Measurements from ENCODE around the gene SHPK.

SHPK gene

GRCh38 chr17:3627769-3628167 is 8.3 kb downstream of the SHPK start:
- DNase-seq (ENCODE audit: low read depth in 2 of 2) = no peak

- DNase-seq (ENCODE audit: low read depth in 2 of 2) = no peak
These were observed 8.9 kb downstream of the SHPK start for GRCh38 chr17:3626831-3627768.

DNA sequence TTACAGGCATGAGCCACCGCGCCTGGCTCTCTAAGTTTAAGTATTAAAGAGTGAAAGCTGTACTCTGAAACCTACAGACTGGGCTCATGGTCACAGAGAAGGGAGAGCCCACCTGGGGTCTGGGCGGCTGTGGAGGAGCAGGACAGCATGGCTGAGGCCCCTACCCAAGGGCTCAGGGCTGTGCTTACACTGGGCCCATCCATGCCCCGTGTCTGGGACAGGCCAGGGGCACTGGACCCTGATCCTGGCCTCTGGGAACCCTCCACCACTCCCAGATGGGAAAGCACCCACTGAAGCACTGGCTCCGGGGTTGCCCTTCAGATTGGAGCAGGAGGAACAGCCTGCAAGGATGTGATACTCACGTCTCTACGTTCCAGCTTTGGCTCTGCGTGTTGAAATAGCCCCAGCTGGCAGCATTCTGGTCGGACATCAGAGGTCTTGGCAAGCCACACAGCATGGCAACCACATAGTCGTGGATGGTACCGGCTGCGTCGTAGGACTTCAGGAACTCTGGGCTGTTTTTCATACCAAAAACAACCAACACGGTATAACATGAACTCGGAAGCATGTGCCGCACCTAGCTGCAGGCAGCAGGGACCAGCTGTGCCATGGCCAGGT is 13.0 kb downstream of the SHPK start:
- DNase-seq (ENCODE audit: low read depth in 2 of 2) = no peak

DNA sequence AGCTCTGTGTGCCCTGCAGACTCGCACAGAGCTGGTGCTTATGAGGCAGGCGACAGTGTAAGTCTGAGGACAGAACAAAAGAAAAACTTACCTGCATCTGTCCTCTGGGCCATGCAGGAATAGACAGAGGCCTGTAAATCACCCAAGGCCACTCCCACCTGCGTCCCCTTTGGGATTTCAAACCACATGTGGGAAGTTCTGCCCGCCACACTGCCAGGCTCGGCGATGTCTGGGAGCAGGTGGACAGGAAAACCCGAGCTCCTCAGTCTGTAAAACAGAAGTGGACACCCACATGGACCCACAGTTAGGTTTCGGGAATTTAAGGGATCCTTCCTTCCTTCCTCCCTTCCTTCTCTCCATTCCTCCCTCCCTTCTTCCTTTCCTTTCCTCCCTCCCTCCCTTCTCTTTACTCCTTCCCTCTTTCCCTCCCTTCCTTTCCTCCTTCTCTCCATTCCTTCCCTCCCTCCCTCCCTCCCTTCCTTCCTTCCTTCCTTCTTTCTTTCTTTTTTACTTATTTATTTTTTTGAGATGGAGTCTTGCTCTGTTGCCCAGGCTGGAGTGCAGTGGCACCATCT is 14.8 kb downstream of the SHPK start:
- DNase-seq (ENCODE audit: low read depth in 2 of 2) = no peak

DNA sequence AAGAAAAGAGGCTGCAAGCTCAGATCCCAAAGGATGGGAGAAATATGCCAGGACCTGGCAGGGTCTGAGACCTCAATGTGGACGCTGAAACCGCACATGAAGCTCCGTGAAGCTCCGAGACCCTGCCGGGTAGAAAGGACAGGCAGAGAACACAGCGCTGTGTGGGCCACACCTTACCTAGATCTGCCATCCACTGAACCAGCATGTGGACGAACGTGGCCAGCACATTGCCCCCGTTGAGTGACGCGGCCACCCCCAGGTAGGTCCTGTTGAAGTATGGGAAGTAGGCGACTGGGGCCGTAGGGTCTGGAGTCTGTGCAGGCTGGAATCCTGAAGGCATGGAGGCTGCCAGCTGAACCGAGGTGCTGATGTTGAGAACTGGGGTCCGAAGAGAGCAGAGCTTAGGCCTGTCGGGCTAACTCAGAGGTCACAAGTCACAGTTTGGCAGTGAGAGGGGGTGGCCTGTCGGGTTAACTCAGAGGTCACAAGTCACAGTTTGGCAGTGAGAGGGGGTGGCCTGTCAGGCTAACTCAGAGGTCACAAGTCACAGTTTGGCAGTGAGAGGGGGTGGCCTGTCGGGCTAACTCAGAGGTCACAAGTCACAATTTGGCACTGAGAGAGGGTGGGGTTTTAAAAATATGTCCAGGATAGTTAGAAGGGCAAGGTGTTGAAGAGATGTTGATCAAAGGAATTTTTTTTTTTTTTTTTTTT is 20.7 kb downstream of the SHPK start:
- no peak for DNase-seq (ENCODE audit: low read depth in 2 of 2)

DNA sequence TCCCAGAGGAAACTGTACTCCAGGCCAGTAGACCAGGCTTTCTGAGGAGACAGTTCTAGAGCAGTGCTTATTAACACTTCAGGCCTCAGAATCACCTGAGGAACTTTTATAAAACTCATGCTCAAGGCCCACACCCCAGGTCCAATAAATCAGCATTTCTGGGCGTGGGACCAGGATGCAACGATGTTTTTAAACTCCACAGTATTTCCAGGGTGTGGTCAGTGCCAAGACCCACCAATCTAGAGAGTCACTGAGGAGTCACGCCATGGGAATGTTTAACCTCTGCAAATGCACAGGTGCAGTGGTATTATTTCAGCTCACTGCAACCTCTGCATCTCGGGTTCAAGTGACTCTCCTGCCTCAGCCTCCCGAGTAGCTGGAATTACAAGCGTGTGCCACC is 22.9 kb downstream of the SHPK start:
- DNase-seq (ENCODE audit: low read depth in 2 of 2) = no peak

DNA sequence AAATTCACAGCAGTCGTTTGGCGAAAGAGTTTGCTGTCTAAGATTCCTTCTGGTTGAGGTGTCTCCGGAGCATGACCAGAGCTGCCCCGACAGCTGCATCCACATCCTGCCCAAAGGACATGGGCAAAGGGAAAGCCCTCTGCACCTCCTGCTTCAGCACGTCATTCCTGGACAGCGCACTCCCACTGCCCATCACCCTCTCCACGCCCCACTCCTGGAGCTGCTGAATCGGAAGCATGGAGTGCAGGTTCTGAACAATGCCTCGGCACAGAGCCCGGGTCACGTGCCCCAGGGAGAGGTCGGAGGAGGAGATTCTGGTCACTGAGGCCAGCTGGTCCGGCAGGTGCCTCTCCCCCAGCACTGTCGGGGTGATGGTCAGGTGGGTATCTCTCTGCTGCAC is 25.5 kb downstream of the SHPK start:
- no peak for DNase-seq (ENCODE audit: low read depth in 2 of 2)

DNA sequence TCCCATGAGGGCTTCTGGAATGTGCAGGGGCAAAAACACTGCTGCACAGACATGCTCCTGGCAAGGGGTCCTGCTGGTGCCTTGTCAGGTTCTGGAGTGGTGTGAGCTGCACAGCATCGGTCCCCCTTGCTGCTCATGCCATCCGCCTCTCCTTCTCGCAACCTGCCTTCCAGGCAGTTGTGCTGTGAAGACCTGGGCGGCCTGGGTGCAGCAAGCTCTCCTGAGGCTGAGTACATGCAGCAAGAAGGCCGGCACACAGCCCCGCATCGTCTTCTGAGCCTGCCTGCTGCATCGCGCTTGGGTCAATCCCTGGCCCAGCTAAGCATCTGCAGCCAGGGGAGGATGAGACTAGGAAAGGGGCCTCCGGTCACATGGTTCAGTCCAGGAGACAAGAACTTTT is 26.4 kb downstream of the SHPK start:
- DNase-seq (ENCODE audit: low read depth in 2 of 2) = no peak

GRCh38 chr17:3603870-3604259 is 32.2 kb downstream of the SHPK start:
- DNase-seq (ENCODE audit: low read depth in 2 of 2) = no peak

DNA sequence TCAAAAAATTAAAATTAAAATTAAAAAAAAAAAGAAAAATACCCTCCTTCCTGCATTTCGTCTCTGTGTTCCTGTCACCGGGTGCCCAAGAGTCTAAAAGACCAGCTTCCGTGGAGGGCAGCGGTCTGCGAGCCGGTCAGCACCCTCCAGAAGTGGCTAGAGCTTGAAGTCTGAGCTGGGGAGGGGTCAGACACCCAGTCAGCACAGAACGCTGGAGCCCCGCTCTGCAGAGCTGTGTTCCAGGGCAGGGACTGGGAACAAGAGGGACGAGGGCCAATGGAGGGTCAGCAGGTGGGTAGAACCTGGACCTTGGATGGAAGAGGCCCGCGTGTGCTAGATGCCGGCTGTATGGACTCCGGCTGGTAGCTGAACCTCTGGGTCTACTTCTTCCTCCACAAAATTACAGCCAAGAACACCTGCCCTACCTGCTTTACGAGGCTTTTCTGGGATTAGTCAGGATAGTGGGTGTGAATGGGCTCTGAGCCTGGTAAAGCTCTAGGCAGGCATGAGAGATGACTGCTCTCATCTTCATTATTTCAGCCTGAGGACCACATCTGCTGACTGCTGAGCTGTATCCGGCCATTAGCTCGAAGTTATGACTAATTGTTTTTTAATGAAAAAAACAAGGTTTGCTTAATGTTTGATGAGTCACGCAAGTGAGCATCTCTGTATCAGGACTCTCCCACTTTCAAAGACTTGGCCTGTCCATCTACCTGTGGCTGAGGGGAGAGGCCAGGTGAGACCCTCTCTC is 32.8 kb downstream of the SHPK start:
- DNase-seq (ENCODE audit: low read depth in 2 of 2) = no peak

- DNase-seq (ENCODE audit: low read depth in 2 of 2) = no peak
These were observed 33.6 kb downstream of the SHPK start for GRCh38 chr17:3602499-3602898.

DNA sequence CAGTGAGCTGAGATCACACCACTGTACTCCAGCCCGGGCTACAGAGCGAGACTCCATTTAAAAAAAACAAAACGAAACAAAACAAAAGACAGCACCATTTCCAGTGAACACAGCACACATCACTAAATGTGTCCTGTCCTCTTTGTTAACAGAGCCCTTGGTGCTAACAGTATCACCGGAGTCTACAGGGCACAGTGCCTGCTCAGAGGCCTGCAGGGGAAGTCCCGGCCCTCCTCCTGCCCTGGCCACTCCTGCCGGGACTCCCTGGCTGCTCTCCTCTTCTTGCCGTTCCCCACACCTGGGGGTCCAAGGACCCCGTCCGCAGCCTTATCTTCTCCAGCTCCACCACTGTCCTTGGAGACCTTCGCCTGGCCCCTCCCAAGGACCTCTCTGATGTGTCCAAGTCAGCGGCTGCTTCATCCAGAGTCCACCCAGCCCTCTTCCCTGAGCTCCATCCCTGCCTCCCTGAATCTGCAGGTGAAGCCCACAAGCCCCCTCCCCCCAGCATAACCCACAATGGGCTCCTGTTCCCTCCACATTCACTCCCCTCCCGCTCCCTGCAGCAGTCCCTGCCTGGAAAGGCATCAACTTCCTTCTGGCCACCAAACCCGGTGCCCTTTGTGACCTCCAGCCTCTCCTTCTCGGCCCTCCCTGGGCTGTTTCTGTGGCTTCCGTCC is 35.4 kb downstream of the SHPK start:
- DNase-seq (ENCODE audit: low read depth in 2 of 2) = no peak

DNA sequence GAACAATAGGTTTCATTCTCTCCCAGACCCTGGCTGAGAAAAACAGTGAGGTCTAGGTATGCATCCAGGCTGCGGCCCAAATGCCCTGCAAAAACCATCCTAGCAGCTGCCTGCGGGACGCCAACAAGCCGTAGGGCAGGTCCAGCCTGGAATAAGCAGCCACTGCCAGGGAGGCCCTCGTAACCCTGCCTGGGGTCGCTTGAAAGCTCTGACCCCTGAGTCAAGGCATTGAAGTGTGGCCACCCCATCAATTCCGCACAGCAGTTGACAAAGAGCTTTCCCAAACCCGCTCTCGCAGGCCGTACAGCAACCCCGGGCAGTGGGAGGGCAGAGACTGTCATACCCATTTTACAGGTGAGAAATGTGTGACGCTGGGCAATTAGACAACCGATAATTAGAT is 38.0 kb downstream of the SHPK start:
- DNase-seq (ENCODE audit: low read depth in 2 of 2) = no peak

DNA sequence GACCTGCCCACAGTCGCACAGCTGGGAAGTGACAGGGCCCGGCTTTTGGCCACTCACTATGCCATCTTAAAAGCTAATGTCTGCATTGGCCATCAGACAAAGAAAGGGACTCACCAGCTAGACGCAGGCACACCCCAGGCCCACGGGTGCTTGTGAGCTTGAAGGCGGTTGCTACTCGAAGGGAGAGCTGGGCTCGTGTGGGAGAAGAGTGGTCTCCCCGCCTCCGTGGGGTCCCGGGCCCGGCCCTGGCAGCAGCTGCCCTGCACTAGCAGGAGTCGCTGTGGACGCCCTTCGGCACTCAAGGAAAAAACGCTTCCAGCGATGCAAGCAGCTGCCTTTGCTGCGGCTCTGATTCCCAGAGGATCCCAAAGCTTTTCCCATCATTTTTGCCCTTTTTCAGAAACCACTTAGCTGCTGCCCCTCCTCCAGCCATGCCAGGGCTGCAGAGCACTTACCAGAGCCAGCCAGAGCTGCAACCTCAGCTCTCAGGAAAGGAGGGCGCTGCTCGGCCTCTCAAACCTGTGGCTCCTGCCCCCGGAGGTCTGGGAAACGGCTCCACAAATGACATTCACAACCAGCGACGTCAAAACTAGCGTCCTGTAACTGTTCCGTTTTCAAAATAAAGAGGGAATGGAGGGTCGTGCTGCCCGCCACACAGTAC is 39.1 kb downstream of the SHPK start:
- no peak for DNase-seq (ENCODE audit: low read depth in 2 of 2)

GRCh38 chr17:3594976-3595375 is 41.1 kb downstream of the SHPK start:
- DNase-seq (ENCODE audit: low read depth in 2 of 2) = no peak

DNA sequence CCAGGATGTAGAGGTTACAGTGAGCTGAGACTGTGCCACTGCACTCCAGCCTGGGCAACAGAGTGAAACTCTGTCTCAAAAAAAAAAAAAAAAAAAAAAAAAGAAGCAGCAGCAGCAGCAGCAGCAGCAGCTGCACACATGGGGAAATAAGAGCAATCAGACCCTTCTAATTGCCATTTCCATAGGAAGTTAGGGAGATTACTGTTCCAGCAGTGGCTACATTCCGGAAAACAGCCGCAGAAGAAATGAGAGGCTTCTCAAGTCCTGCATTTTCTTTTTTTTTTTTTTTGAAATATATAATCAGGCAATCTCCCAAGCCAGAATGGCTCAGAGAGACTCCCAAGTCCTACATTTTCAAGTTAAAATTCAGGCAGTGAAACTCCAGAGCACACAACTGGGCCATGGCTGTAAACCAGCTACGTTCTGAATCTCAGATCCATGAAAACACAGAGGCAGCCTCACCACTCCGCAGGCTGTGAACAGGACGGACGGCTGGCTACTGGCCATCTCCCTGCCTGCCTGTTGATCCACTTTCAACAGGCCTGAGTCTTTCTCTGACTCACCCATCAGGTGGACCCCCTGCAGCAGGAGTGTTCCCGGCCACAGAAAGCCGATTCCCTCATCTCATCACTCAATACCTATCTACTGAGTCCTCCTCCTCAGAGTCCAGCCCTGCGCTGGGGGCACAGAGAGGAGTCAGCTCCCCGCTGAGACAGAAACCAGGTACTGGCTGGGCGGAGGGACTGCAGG is 41.8 kb downstream of the SHPK start:
- no peak for DNase-seq (ENCODE audit: low read depth in 2 of 2)

GRCh38 chr17:3593384-3593783 is 42.7 kb downstream of the SHPK start:
- no peak for DNase-seq (ENCODE audit: low read depth in 2 of 2)

- DNase-seq (ENCODE audit: low read depth in 2 of 2) = no peak
These were observed 43.7 kb downstream of the SHPK start for GRCh38 chr17:3592216-3592860.

GRCh38 chr17:3590768-3591167 is 45.3 kb downstream of the SHPK start:
- no peak for DNase-seq (ENCODE audit: low read depth in 2 of 2)
